ENCODE measurements around the gene NOA1.

- TF ChIP-seq CTCF (conservative IDR thresholded peaks at IDR 0.05; ENCODE audit: low read length) (no peak), EZH2phosphoT487 (IDR thresholded peaks at IDR 0.05; ENCODE audit: borderline replicate concordance) (no peak)
Measured at GRCh38 chr4:56979421-56980072, 2.1 kb upstream of the NOA1 start.
